GM18909 (cell line): ENCODE measurements around the gene PGRMC2.

ENCODE experiments used
- ATAC-seq: cut with Tn5 transposase; IDR thresholded peaks from one replicate; pipeline ENCODE4 v1.9.1; 2021; ENCODE audit warnings: mild to moderate bottlenecking; ENCODE audit not compliant: unreplicated experiment, poor library complexity

PGRMC2 gene

GRCh38 chr4:128301979-128302378, 14.4 kb upstream of the PGRMC2 start:
- ATAC-seq, result no peak

- no peak for ATAC-seq
Observed at GRCh38 chr4:128299848-128300247, 12.2 kb upstream of the PGRMC2 start.

GRCh38 chr4:128298852-128299251, 11.2 kb upstream of the PGRMC2 start:
- peak; percentile 65 for ATAC-seq

- ATAC-seq, result no peak
Observed at GRCh38 chr4:128298146-128298758, 10.6 kb upstream of the PGRMC2 start.

GRCh38 chr4:128295255-128295654, 7.6 kb upstream of the PGRMC2 start:
- no peak for ATAC-seq

GRCh38 chr4:128294464-128294863, 6.9 kb upstream of the PGRMC2 start:
- no peak for ATAC-seq

GRCh38 chr4:128292349-128292748, 4.7 kb upstream of the PGRMC2 start:
- ATAC-seq, result no peak

GRCh38 chr4:128291096-128291495, 3.5 kb upstream of the PGRMC2 start:
- no peak for ATAC-seq

- no peak for ATAC-seq
Observed at GRCh38 chr4:128290526-128290925, 2.9 kb upstream of the PGRMC2 start.

- ATAC-seq, result no peak
Observed at GRCh38 chr4:128289523-128290158, 2.0 kb upstream of the PGRMC2 start.

GRCh38 chr4:128288689-128289106, 1.1 kb upstream of the PGRMC2 start:
- ATAC-seq, result no peak

- ATAC-seq, result peak; percentile 84
Observed at GRCh38 chr4:128287871-128288688, 467 bp upstream of the PGRMC2 start.

- ATAC-seq, result peak; percentile 25
Observed at GRCh38 chr4:128286474-128287058, 1.0 kb downstream of the PGRMC2 start.

GRCh38 chr4:128285085-128285997, 2.3 kb downstream of the PGRMC2 start:
- ATAC-seq, result no peak

- no peak for ATAC-seq
Observed at GRCh38 chr4:128284317-128284716, 3.3 kb downstream of the PGRMC2 start.

GRCh38 chr4:128283071-128283470, 4.5 kb downstream of the PGRMC2 start:
- no peak for ATAC-seq

- no peak for ATAC-seq
Observed at GRCh38 chr4:128282516-128282915, 5.1 kb downstream of the PGRMC2 start.

- no peak for ATAC-seq
Observed at GRCh38 chr4:128281354-128281753, 6.3 kb downstream of the PGRMC2 start.

GRCh38 chr4:128279624-128280225, 7.9 kb downstream of the PGRMC2 start:
- ATAC-seq, result no peak

- ATAC-seq, result no peak
Observed at GRCh38 chr4:128277856-128278255, 9.8 kb downstream of the PGRMC2 start.
